ENCODE results near the gene LMLN.
A peak's percentile ranks its signal among the peaks of the same experiment; 100 is the strongest.
"Not testable (repeated sequence)": the region's sequence is repeated elsewhere in the genome, so short reads cannot be mapped to it uniquely, and the experiment has no call there.

LMLN gene, protein sequence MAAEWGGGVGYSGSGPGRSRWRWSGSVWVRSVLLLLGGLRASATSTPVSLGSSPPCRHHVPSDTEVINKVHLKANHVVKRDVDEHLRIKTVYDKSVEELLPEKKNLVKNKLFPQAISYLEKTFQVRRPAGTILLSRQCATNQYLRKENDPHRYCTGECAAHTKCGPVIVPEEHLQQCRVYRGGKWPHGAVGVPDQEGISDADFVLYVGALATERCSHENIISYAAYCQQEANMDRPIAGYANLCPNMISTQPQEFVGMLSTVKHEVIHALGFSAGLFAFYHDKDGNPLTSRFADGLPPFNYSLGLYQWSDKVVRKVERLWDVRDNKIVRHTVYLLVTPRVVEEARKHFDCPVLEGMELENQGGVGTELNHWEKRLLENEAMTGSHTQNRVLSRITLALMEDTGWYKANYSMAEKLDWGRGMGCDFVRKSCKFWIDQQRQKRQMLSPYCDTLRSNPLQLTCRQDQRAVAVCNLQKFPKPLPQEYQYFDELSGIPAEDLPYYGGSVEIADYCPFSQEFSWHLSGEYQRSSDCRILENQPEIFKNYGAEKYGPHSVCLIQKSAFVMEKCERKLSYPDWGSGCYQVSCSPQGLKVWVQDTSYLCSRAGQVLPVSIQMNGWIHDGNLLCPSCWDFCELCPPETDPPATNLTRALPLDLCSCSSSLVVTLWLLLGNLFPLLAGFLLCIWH

DNA sequence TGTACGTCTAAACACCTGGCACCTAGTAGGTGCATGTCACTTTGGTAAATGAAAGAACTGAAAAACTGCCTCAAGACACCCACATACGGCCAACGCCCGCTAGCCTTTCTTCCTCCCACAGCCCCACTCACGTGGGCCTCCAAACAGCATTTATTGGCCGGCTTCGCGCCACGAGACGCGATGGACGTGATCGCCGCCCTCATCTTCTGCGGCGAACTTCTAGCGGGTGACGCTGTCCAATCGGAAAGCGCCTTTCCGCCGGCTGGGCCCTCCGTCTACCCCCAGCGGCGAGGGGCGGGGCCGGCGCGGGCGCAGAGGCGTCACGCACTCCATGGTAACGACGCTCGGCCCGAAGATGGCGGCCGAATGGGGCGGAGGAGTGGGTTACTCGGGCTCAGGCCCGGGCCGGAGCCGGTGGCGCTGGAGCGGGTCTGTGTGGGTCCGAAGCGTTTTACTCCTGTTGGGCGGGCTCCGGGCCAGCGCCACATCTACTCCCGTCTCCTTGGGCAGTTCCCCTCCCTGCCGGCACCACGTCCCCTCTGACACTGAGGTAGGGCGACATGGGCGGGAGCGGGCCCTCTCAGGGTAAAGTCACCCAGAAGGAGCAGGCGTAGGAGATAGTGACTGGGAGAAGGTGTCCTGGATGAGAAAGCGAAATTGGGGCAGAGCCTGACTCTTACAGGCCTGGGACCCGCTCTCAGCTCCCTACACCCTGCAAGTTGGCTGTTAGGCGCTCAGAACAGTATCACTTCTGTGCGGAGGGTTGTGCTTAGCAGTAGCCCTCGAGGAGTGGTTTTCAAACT is at the start of gene LMLN:
Gene LMLN (plus strand): TSS at position 327 of the 803 bp plus-strand sequence. CDS start 29 bp downstream, at position 356.
- peak; percentile 82 to 91 for DNase-seq (ENCODE audit: low spot score in 2 of 2)
- Mint-ChIP-seq H3K27me3 (no peaks in the 10 kb centered on the region), H3K9me3 (no peaks in the 10 kb centered on the region), H3K4me3 (peak within 1 kb of the TSS; percentile 85), H3K27ac (ENCODE audit: low read depth) (peak within 1 kb of the TSS; percentile 76), H3K36me3 (ENCODE audit: insufficient read depth) (peaks cover 31% of the 10 kb centered on the region), H3K4me1 (peaks cover 49% of the 10 kb centered on the region)
- peak; percentile 94 for ATAC-seq (replicated peaks; ENCODE audit: extremely low read depth, poor library complexity, severe bottlenecking)

DNA sequence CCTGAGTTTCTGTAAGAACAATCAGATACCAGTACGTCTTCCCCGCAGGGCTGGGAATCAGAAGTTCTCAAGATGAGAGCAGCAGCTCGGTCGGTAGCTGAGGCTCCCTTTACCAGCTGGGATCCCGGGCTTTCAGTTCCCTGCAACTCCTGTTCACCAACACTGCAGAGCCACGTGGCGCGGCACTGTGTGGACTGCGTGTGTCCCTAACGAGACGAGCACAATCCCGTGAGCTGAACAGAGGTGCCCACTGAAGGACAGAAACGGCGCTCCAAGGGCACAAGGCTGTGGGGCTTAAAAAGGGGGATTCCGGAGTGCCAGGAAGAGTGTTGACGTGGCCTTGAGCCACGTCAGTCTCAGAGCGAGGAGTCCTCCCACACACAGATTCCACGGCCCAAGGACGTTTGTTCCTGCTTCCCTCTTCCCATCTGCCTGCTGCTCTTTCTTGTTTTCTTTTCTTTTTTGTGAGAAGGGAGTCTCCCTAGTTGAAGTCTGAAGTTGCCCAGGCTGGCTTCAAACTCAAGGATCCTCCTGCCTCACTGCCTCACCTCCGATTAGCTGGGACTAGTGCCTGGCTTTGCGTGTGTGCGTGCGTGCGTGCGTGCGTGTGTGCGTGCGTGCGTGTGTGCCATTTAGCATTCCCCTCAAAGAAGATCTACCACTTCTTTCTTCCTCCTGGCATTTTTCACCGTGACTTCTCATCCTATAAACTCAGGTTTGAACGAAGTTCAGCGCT is 47.1 kb upstream of the LMLN start:
- Mint-ChIP-seq H3K4me1 (peaks cover 15% of the 10 kb centered on the region), H3K9me3 (no peaks in the 10 kb centered on the region), H3K36me3 (ENCODE audit: insufficient read depth) (peaks cover 3% of the 10 kb centered on the region), H3K4me3 (peak overlapping the region; percentile 65), H3K27ac (ENCODE audit: low read depth) (peak overlapping the region; percentile 80), H3K27me3 (no peaks in the 10 kb centered on the region)
- DNase-seq (ENCODE audit: low spot score in 2 of 2): no peak
- peak; percentile 68 for ATAC-seq (replicated peaks; ENCODE audit: extremely low read depth, poor library complexity, severe bottlenecking)

DNA sequence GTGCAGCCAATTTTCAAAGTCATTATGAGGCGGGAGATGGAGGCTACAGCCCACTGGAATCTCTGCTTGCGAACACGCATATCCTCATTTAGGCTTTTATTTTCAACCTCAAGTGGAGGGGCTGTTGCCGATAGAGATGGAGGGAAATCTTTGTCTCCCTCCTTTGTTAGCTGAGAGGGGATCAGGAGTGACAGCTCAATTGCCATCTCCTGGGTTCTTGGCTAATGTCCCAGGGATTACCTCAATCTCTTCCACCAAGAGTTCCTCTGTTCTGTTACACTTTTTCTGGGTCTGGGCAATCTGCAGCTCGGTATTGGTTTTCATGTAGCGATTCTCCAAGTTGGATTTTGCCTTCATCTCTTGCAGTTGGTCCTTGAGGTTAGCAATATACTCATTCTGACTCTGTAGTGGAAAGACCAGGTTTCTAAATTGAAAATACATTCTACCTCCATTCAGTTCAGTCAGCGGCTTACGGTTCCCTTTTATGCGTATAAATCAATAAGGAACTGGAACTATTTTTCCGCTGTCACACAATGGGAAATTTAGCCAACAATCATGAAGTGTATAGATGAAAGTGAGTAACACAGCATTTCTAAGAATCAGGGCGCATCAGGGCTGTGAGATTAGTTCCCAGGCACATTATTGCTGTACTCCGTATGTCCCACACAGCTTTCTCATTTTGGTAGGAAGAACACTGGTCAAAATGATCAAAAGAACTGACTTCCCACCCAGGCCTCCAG is 46.2 kb upstream of the LMLN start:
- H3K27ac Mint-ChIP-seq (ENCODE audit: low read depth): peak overlapping the region; percentile 80
- ATAC-seq (replicated peaks; ENCODE audit: extremely low read depth, poor library complexity, severe bottlenecking) (no peak), DNase-seq (ENCODE audit: low spot score in 2 of 2) (no peak)
- H3K9me3 Mint-ChIP-seq: no peaks in the 10 kb centered on the region
- peaks cover 15% of the 10 kb centered on the region for H3K4me1 Mint-ChIP-seq
- H3K36me3 Mint-ChIP-seq (ENCODE audit: insufficient read depth): peaks cover 4% of the 10 kb centered on the region
- no peaks in the 10 kb centered on the region for H3K27me3 Mint-ChIP-seq
- H3K4me3 Mint-ChIP-seq: peak overlapping the region; percentile 65

DNA sequence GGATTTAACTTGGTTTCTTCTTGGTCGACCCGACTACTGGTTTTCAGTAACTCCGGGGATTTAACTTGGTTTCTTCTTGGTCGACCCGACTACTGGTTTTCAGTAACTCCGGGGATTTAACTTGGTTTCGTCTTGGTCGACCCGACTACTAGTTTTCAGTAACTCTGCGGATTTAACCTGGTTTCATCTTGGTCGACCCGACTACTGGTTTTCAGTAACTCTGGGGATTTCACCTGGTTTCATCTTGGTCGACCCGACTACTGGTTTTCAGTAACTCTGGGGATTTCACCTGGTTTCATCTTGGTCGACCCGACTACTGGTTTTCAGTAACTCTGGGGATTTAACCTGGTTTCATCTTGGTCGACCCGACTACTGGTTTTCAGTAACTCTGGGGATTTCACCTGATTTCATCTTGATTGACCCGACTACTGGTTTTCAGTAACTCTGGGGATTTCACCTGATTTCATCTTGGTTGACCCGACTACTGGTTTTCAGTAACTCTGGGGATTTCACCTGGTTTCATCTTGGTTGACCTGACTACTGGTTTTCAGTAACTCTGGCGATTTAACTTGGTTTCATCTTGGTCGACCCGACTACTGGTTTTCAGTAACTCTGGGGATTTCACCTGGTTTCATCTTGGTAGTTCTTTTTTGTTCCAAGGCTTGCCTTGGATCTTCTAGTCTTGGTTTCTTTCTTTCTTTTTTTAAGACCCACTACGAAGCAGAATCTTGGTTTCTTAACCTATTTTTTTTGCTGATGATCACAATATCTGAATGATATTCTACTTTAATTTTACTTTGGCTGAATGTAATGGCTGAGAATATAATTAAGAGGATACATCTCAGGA is 38.4 kb upstream of the LMLN start:
- not testable (repeated sequence) for H3K9me3 Mint-ChIP-seq; H3K27ac Mint-ChIP-seq (ENCODE audit: low read depth); H3K4me1 Mint-ChIP-seq; H3K36me3 Mint-ChIP-seq (ENCODE audit: insufficient read depth); H3K27me3 Mint-ChIP-seq; DNase-seq (ENCODE audit: low spot score in 2 of 2); ATAC-seq (replicated peaks; ENCODE audit: extremely low read depth, poor library complexity, severe bottlenecking)
- H3K4me3 Mint-ChIP-seq: peak overlapping the region; percentile 18

DNA sequence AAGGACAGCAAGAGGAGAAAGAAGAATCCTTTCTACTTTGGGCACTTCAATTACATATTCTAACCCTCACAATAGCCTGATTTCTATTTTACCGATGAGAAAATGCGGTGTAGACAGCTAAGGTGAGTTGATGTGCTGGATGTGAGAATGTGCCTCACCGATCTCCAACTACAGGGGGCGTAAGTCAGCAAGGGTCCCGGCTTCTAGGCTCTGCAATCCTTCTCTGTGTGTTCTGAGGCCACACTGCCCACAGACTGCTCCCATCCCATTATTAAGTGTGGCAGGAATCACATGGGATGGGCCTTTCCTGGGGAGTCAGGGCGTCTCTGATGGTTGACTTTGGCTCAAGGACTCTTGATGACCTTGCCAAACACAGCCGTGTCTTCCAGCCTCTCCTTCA is 33.6 kb upstream of the LMLN start:
- Mint-ChIP-seq H3K4me1 (no peaks in the 10 kb centered on the region), H3K27ac (ENCODE audit: low read depth) (no peak overlapping the region), H3K9me3 (no peaks in the 10 kb centered on the region), H3K36me3 (ENCODE audit: insufficient read depth) (peaks cover 15% of the 10 kb centered on the region), H3K27me3 (peaks cover 8% of the 10 kb centered on the region), H3K4me3 (no peak overlapping the region)
- ATAC-seq (replicated peaks; ENCODE audit: extremely low read depth, poor library complexity, severe bottlenecking) (no peak), DNase-seq (ENCODE audit: low spot score in 2 of 2) (no peak)

DNA sequence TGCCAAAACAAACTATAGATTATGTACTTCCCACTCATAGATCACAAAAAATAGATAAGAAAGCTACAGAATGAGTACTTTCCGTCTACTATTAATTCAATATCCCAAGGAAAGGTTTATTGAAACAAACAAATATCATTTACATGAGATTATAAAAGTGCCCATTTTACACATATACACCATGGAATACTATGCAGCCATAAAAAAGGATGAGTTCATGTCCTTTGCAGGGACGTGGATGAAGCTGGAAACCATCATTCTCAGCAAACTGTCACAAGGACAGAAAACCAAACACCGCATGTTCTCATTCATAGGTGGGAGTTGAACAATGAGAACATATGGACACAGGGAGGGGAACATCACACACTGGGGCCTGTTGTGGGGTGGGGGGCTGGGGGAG is 32.4 kb upstream of the LMLN start:
- H3K4me1 Mint-ChIP-seq; ATAC-seq (replicated peaks; ENCODE audit: extremely low read depth, poor library complexity, severe bottlenecking): not testable (repeated sequence)

DNA sequence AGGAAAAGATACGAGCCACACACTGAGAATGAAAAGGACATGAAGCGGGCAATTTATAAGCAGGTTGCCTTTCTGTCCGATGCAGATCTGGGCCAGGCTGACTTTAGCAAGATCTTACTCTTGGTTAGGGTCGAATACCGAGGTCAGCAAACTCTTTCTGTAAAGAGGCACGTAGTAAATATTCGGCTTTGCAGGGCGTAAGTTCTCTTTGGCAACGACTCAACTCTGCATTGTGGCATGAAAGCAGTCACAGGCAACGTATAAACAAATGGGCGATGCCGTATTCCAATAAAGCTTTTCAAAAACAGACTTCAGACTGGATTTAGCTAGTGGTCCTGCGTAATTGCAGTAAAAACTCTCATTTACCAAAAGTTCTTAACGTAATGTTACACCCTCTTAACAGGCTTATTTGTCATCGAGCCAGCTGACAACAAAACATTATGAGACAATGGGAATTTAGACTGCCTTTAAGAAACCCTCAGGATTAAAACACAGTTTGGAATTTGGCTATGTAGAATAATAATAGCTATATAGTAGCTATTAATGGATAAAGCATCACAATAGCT is 23.1 kb upstream of the LMLN start:
- DNase-seq (ENCODE audit: low spot score in 2 of 2) (no peak), ATAC-seq (replicated peaks; ENCODE audit: extremely low read depth, poor library complexity, severe bottlenecking) (no peak)
- no peaks in the 10 kb centered on the region for H3K27me3 Mint-ChIP-seq
- no peaks in the 10 kb centered on the region for H3K4me1 Mint-ChIP-seq
- H3K9me3 Mint-ChIP-seq: no peaks in the 10 kb centered on the region
- no peak overlapping the region for H3K27ac Mint-ChIP-seq (ENCODE audit: low read depth)
- H3K36me3 Mint-ChIP-seq (ENCODE audit: insufficient read depth): peaks cover 5% of the 10 kb centered on the region
- no peak overlapping the region for H3K4me3 Mint-ChIP-seq

More for the DNA sequence above, 32.4 kb upstream of the LMLN start:
- peaks cover 10% of the 10 kb centered on the region for H3K36me3 Mint-ChIP-seq (ENCODE audit: insufficient read depth)
- H3K27me3 Mint-ChIP-seq; H3K4me3 Mint-ChIP-seq; DNase-seq (ENCODE audit: low spot score in 2 of 2); H3K9me3 Mint-ChIP-seq; H3K27ac Mint-ChIP-seq (ENCODE audit: low read depth): not testable (repeated sequence)

DNA sequence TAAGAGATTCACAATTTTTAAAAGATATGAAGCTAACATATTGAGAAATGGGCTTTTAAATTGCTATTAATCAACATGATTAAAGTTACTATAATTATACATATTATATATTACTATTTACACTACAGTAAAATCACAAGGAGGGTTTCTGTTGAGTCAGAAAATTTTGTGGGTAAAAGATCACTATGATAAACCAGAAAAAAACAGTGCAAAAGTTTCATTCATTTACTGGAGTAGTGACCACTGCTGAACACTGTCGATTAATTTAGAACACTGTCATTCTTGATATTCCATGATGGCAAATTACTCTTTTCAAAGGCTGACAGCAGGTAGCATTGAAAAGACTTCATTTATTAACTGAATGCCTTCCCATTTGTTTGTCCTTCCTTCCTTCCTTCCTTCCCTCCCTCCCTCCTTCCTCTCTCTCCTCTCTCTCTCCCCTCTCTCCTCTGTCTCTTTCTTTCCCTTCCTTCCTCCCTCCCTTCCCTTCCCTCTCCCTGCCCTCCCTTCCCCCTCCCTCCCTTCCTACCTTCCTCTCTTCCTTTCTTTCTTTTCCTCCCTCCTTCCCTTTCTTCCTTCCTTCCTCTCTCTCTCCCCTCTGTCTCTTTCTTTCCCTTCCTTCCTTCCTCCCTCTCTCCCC is 19.2 kb upstream of the LMLN start:
- Mint-ChIP-seq H3K9me3 (no peaks in the 10 kb centered on the region), H3K4me1 (no peaks in the 10 kb centered on the region), H3K4me3 (no peak overlapping the region), H3K27ac (ENCODE audit: low read depth) (no peak overlapping the region), H3K36me3 (ENCODE audit: insufficient read depth) (peaks cover 2% of the 10 kb centered on the region), H3K27me3 (no peaks in the 10 kb centered on the region)
- ATAC-seq (replicated peaks; ENCODE audit: extremely low read depth, poor library complexity, severe bottlenecking) (no peak), DNase-seq (ENCODE audit: low spot score in 2 of 2) (no peak)

DNA sequence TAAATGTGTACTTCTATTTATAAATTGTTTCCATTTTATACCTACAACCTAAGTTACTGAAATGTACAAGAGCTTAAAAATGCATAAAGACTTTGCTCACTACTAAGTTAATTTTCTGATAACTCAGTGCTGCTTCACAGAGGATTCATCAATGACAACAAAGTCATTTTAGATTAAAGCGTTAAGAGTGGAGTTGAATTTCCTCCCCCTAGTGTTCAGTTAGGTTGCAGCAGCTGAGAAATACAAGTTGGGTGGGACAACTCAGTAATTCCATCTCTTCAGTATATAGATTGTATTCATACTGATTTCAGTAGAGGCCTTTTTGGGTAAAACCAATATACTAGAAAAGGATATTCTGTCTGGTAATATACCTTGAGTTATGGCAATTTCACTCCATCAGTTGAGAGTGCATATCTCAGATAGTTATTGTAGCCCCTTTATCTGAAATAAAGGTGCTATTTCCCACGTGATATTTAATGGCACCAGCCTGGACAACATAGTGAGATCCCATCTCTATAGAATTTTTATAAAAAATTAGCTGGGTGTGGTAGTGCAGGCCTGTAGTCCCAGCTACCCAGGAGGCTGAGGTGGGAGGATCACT is 17.0 kb upstream of the LMLN start:
- H3K9me3 Mint-ChIP-seq: no peaks in the 10 kb centered on the region
- H3K4me1 Mint-ChIP-seq: no peaks in the 10 kb centered on the region
- H3K27ac Mint-ChIP-seq (ENCODE audit: low read depth): no peak overlapping the region
- peak; percentile 62 for ATAC-seq (replicated peaks; ENCODE audit: extremely low read depth, poor library complexity, severe bottlenecking)
- peaks cover 3% of the 10 kb centered on the region for H3K36me3 Mint-ChIP-seq (ENCODE audit: insufficient read depth)
- no peak for DNase-seq (ENCODE audit: low spot score in 2 of 2)
- H3K27me3 Mint-ChIP-seq: no peaks in the 10 kb centered on the region
- H3K4me3 Mint-ChIP-seq: no peak overlapping the region

DNA sequence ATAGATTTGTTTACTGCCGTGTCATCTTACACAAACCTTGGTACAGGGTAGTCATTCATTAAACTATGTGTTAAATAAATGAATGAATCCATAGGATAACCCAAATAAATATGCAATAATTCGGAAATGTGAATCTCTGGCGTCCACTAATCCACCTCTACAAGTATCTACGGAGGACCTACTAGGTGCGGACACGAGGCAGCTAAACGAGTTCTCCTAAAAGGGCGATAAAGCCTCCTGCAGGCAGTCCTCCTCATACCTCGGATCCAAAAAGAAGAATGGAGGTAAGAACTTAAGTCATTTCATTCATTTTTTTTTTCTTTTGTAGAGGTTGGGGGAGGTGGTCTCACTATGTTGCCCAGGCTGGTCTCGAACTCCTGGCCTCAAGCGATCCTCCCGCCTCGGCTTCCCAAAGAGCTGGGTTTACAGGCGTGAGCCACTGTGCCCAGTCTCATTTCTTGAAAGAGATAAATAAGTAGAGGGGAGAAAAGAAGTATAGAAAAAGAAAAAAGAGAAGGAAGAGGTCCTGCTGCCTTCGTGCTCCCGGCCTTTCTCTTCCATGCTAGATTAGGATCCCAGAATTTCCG is 10.7 kb upstream of the LMLN start:
- Mint-ChIP-seq H3K9me3 (no peaks in the 10 kb centered on the region), H3K4me3 (peak overlapping the region; percentile 96), H3K27ac (ENCODE audit: low read depth) (peak overlapping the region; percentile 99), H3K27me3 (no peaks in the 10 kb centered on the region), H3K4me1 (peaks cover 30% of the 10 kb centered on the region), H3K36me3 (ENCODE audit: insufficient read depth) (peaks cover 50% of the 10 kb centered on the region)
- peak; percentile 2 for ATAC-seq (replicated peaks; ENCODE audit: extremely low read depth, poor library complexity, severe bottlenecking)
- DNase-seq (ENCODE audit: low spot score in 2 of 2): peak in 1 of 2 donors; percentile 12

Measured in central memory CD8-positive, alpha-beta T cell (primary cell).